Activated gamma-delta T cell treated with Interleukin-2 at 50 U/mL for 16 hours (primary cell): ENCODE measurements around the gene AQP1.

Experiments used
- DNase-seq: peaks from one replicate; pipeline ENCODE4 v3.0.0-alpha.2; 2020

AQP1 gene

GRCh38 chr7:30907527-30908267, 4.0 kb upstream of the AQP1 start:
- DNase-seq: no peak

- no peak for DNase-seq
Observed at GRCh38 chr7:30908681-30909080, 3.0 kb upstream of the AQP1 start.

GRCh38 chr7:30909431-30909830, 2.2 kb upstream of the AQP1 start:
- no peak for DNase-seq

- no peak for DNase-seq
Observed at GRCh38 chr7:30910411-30911073, 1.1 kb upstream of the AQP1 start.

GRCh38 chr7:30911133-30911532, 520 bp upstream of the AQP1 start:
- DNase-seq: no peak

- no peak for DNase-seq
Observed at GRCh38 chr7:30912021-30912730, 523 bp downstream of the AQP1 start.

GRCh38 chr7:30912731-30912985, 1.0 kb downstream of the AQP1 start:
- DNase-seq: no peak

GRCh38 chr7:30912986-30913811, 1.5 kb downstream of the AQP1 start:
- DNase-seq: no peak

- no peak for DNase-seq
Observed at GRCh38 chr7:30913821-30914515, 2.3 kb downstream of the AQP1 start.

GRCh38 chr7:30914596-30914995, 2.9 kb downstream of the AQP1 start:
- DNase-seq: no peak

GRCh38 chr7:30915005-30915601, 3.5 kb downstream of the AQP1 start:
- no peak for DNase-seq

- no peak for DNase-seq
Observed at GRCh38 chr7:30915751-30916150, 4.1 kb downstream of the AQP1 start.

GRCh38 chr7:30916255-30916654, 4.6 kb downstream of the AQP1 start:
- DNase-seq: no peak

- no peak for DNase-seq
Observed at GRCh38 chr7:30916767-30917166, 5.1 kb downstream of the AQP1 start.

GRCh38 chr7:30917216-30917893, 5.7 kb downstream of the AQP1 start:
- DNase-seq: no peak

- no peak for DNase-seq
Observed at GRCh38 chr7:30918676-30919075, 7.0 kb downstream of the AQP1 start.

- no peak for DNase-seq
Observed at GRCh38 chr7:30920021-30920583, 8.4 kb downstream of the AQP1 start.

GRCh38 chr7:30920584-30921539, 9.2 kb downstream of the AQP1 start:
- no peak for DNase-seq

- no peak for DNase-seq
Observed at GRCh38 chr7:30921540-30922401, 10.1 kb downstream of the AQP1 start.
